NCI-H1417 (cell line): ENCODE data around the gene VPS4B.
"Not testable (repeated sequence)": the region's sequence is repeated elsewhere in the genome, so short reads cannot be mapped to it uniquely, and the experiment has no call there.

Experiments used
- DNase-seq, 3 experiments: peaks; one replicate each; lab custom pipeline; 2025; lab: John Stamatoyannopoulos, UW

Gene VPS4B

DNA sequence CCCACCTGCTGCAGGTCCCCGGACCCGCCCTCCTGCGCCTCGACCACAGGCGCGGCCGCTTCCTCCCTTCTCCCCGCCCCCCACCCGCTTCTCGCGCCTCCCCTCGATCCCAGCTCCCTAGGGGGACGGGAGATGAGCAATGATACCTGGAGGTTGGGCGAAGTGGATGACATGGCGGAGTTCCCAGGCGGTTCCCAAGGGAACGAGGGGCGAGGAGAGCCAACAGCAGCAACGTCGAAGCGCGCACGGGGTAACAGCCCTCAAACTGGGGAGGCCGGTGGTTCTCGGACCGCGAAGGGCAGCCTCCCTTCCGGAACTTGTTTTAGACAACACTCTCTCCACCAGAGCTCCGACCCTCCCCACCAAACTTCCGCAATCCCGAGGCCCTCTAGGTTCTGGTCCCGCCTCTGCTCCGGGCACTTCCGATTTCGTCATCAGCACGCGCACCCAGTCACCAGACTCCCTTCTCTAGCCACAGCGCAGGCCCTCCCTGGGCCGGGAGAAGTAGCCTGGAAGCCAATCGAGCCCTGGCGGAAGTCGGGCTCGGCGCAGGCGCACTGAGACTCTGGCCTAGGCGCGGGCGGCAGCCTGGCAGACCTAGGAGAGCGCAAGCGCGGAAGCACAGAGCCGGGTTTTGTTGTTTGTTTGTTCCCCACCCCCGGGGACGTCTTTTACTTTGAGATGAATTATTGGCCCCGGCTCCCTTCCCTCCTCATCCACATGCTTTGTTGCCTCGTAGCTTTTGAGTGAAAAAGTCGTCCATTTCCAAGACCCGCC lies at the start of gene VPS4B:
VPS4B (minus strand) TSS at position 390 of the 777 bp plus-strand sequence; CDS start at position 173, 217 bp downstream.
- peak; percentile 97 to 100 (median 100) for DNase-seq

DNA sequence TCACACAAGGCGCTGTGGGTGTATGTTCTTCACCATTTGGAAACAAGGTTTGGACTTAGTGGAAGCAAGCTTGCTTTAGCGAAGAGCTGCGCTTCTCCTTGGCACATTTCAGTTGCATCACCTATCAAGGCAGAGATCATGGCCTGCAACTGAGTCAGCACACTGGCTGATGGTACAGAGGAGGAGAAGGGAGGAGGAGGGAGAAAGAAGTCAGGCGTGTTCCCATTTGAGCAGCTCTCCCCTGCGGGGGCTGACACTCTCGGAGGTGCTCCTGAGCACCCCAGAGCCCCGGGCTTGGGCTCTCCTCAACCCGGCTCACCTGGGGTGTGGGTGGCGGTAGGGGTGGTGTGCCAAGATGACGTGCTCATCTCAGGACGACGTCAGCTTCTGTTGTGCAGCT lies 48.5 kb upstream of the VPS4B start:
- DNase-seq: no peak

DNA sequence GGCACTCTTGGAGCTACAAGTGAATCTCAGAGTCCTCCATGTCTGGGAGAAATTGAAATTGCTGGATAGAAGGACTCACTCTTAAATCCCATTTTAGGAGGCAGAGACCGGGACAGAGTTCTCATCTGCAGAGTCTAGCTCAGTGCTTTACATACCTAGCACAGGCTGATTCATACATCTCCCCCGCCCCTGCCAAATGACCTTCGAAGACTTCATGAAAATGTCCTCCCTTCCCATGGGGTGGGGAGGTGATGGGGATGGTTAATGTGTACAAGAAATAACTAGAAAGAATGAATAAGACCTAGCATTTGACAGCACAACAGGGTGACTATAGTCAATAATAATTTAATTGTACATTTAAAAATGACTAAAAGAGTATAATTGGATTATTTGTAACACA lies 46.3 kb upstream of the VPS4B start:
- no peak for DNase-seq

DNA sequence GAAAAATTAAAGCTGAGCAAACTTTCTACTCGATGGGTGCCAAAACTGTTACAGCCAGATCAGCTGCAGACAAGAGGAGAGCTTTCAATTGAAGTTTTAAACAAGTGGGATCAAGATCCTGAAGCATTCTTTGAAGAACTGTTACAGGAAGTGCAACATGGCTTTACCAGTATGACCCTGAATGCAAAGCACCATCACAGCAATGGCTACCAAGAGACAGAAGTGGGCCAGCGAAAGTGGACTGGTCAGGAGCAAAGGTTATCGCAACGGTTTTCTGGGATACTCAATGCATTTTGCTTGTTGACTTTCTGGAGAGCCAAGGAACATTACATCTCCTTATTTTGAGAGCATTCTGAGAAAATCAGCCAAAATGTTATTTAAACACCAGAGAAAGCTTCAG lies 45.4 kb upstream of the VPS4B start:
- DNase-seq: no peak

DNA sequence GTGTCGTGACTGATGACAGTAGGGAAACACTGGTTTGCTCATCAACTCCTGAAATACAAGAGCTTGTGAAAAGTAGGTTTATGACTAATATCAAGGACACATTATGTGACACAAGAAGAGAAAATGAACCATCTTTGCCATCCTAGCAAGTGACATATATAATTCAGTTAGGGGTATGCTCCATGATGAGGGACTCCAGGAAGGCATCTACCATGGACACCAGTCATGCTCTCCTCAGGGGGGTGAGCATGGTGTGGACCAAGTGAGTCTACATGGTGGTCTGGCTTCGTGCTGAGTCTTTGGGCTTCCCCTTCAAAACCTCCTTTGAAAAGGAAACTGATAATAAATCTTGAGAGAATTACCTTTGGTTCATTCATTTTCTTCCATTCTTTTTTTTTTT lies 42.8 kb upstream of the VPS4B start:
- no peak for DNase-seq

DNA sequence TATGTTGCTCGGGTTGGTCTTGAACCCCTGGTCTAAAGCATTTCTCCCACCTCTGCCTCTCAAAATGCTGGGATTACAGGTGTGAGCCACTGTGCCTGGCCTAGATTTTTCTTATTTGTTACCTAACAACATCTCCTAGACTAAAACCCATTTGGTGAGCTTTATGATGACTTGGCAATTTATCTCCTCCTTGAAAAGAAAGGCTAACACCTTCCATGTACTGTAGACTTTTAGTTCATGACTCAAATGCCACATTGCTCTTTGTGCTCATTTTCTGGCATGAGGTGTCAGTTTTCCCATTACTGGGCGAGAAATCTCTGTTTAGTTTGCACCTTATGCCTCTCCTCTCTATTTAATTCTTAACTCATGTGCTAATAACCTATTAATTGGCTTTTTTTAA lies 42.2 kb upstream of the VPS4B start:
- DNase-seq: no peak

DNA sequence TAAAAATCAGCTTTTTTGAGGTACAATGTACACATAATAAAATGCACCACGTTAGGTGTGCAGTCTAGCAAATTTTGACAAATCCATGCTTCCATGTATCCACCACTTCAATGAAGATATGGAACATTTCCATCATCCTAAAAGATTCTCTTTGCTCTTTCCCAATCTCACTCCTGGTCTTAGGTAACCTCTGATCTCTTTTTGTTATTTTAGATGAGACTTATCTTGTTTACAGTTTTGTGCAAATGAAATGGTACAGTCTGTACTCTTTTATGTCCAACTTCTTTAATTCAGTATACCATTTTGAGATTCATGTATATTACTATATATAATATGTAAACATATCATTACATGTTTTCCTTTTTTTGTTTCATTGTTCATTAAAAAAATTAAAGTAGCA lies 38.1 kb upstream of the VPS4B start:
- DNase-seq: no peak

DNA sequence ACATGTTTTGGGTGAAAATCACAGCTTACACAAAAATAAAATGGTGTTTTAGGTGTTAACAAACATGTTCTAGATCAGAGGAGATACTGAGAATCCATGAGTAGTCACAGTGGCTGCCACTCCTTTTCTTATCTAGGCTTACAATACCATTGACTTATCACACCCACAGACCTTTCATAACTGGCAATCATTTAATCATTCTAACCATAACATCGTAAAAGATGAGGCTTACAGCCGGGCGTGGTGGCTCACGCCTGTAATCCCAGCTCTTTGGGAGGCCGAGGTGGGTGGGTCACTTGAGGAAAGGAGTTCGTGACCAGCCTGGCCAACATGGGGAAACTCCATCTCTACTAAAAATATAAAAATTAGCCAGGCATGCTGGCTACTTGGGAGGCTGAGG lies 35.7 kb upstream of the VPS4B start:
- DNase-seq: no peak

DNA sequence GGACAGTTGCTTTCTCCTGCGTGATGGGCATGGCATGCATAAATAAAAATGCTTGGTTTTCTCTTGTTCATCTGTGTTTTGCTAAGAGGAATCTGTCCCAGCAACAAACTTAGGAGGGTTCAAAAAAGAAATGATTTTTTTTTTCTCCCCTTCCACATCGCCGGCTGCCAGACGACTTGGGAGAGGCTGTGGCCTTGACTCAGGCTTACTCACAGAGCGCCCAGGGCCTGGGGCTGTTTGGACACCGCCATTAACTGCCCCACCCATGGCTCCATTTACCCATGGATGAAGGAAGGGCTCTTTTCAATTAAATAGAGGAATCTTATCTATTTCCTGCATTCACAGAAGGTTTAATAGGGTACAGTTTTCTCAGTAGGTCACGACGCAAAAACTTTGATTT lies 32.2 kb upstream of the VPS4B start:
- DNase-seq: no peak

DNA sequence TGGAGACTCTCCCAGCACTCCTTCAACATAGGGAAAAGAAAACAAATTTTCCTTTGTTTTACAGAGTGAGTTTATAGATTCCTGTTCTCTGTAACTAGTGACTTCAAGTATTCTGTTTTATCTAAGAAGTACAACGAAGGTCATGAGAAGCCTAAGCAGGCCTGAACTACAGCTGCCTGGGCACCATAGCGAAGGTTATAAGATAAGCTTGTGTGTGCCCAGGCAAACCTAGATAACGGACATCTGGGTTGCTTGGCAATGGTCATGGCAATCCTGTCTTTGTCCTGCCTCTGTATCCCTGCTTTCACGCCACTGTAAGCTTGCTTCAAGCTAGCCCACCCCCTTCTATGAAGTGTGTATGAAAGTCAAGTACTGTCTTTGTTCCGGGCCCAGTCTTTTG lies 30.5 kb upstream of the VPS4B start:
- not testable (repeated sequence) for DNase-seq

DNA sequence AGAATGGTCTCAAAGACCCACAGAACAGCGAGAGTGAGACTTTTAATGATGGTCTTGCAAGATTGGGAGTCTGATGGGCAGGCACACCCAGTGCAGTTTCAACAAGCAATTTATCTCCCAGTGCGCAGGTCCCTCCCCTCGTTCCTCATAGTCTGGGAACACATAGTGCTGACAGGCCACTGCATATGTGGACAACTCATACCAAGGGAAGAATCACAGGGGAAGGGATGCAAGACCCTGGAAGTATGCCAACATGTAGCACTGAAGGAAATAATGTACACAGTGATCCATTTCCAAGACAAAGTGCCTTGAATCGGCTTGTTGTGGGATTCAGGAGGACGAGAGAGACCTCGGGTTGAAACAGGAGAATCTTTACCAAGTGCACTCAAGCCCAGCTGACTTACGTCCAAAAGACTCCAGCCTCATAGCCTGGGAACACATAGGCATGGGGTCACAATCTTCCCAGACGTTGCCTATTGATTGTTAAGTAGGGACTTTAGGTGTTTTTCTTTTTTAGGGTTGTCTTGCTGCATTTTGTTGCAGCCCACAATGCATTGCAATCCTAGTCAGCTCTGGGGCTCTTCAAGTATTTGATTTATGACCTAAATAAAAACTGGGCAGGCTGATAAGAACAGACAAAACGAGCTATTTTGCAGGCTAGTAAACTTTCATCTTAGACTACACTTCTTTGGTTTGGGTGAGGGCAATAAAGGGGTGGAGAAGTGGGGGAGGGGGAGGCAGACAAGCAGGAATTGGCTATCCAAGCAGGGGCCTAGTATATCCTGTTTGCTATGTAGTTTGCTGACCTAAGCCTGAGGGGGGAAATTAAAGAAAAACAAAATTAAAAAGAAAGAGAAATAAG lies 29.8 kb upstream of the VPS4B start:
- peak in 1 of 3 experiments; percentile 57 for DNase-seq

DNA sequence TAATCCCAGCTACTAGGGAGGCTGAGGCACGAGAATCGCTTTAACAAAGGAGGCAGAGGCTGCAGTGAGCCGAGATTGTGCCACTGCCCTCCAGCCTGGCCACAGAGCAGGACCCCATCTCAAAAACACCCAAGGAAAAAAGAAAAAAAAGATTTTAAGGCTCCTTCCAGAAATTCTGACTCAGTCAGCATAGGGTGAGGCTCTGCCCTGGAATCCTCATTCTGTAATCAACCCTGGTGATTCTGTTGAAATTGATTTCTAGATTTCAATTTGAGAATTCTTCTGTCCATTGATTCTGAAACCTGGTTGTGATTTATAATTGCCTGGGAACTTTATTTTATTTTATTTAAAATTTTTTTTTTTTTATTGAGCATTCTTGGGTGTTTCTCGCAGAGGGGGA lies 27.1 kb upstream of the VPS4B start:
- no peak for DNase-seq

DNA sequence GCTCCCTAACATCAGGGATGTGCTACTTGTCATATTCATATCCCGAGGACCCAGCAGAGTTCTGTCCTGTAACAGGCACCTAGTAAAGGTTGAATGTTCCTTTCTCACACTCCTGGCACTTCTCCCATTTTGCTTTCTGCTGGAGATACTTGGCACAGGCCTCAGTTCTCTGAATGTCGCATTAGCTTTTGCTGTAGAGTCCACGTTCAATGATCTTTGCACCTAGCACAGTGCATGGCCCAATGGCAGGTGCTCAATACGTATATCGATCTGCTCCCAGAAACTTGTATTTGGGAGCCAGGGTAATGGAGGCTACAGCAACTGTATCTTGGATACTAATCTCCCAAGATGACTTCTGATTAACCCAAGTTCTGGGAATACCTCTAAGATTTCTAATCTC lies 24.8 kb upstream of the VPS4B start:
- no peak for DNase-seq

DNA sequence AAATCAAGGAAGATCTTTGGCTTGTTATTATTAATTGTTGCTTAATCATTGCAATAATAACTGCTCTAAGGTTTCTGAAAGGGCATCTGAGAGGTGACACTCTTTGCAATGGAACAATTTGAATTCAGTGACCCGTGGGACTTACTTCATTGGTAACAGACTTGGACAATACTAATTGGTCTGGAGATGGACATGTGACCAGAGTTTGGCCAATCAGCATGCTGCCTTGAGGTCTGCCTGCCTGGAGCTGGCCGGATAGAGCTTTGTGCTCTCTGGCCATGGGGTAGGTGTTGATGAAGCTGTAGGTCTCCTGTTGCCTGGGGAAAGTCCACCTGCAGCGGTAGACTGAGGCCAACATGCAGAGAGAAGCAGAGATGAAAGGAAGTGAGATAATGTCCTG lies 24.0 kb upstream of the VPS4B start:
- DNase-seq: no peak

DNA sequence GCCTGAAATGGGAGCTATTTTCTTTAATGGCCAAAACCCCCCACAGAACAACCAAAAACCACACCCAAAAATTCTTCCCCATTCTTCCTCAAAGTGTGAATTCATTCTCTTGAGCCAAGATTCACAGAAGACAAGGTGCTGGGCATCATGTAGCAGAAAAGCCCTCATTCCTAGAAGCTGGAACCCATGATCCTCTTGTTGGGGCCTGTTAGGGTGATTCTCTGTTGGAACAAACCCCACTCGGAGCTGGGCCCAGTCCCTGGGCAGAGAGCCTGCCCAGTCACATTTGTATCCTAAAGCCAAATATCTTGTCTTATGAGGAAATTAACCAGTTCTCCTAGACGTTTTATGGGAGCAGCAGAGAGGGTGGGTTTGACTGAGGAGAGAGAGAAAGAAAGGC lies 22.8 kb upstream of the VPS4B start:
- DNase-seq: no peak

DNA sequence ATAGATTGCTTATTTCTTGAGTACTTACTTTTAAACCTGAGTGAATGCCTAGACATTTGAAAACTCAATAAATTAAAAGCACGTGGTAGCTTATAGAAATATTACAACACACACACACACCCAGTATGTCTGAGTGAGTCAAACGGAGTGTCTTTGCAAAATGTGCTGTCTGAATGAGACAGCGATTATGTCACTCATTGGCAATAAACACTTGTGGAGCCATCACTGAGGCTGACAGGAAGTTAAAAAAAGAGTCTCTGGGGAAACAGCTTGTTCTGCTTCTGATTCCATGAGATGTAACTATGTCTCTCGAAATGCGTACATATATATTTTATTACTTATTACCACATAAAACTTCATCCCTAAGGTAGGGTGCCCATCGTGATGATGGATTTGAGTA lies 22.3 kb upstream of the VPS4B start:
- DNase-seq: no peak

DNA sequence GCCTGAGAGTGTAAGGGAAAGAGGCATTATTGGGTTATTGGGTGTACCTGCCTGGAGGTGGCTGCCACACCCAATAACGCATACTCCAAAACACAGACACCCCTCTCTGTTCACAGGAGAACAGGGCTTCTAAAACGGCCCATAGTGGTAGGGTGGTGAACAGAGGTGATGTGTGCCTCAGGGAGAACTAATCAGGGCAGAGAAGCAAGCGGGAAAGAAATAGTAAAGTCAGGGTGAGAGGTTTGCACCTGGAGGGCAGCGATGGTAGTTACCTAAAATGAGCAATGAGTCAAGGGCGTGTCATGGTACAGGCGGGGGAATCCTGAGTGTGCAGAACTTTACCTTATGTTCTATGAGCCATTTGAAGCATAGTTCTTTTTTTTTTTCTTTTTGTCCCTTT lies 21.6 kb upstream of the VPS4B start:
- DNase-seq: no peak

DNA sequence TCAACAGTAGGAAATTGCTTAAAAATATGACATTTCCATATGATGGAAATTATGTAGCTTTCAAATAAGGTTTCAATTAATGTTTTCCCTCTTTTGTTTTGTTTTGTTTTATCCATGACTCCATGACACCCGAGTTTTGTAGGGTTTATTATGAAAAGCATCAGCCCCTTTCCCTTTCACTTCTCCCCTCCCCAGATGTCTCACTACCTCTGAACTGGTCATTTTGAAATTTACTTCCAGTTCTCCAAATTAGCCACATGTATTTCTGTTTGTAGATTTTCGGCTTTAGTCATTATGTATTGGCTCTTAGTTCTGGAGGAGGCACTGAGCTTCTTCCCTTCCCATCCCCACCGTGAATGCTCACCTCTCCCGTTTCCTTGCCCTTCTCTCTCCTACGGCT lies 18.6 kb upstream of the VPS4B start:
- no peak for DNase-seq

DNA sequence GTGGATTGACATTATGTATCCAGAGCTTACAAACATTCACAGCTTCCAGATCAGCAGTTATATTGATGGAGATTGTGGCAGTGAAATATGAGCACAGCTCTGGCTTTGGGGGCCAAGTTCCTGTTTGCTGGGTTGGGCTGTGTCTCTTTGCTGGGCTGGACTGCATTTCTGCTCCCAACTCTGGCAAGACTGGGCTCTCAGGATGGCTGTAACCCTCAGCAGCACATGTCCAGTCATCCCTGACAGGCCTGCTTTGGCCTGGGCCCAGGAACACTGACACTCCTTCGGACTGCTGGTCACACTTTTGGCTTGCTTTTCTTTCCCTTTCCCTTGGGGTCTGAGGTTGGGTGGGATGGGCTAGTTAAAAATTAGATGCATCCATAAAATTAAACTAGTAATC lies 17.9 kb upstream of the VPS4B start:
- DNase-seq: no peak

DNA sequence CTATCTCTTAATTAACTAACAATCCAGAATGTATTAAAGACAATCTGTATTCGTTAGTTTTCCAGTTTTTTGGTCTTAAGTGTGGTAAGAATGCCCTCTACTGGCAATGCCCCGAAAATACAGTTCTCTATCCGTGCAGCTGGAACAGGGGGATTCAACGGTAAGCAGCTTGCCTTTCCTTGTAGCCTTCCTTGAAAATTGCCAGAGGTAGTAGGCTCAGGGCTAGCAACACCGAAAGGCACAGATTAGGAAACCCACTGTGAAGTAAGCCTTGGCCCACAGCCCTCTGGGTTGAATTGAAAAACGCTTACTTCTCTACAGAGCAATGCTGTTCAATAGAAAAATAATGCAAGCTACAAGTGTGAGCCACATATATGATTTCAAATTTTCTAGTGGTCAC lies 17.1 kb upstream of the VPS4B start:
- DNase-seq: peak; percentile 46 to 91 (median 66)

DNA sequence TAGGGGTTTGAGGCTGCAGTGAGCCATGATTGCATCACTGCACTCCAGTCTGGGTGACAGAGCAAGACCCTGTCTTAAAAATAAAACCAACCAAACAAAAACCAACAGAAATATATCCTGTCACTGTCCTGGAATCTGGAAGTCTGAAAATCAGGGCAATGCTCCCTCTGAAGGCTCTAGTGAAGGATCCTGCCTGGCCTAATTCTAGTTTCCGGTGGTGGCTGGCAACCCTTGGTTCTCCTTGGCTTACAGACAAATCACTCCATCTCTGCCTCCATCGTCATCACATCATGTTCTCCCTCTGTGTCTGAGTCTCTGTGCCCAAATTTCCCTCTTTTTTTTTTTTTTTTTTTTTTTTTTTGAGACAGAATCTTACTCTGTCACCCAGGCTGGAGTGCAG lies 15.9 kb upstream of the VPS4B start:
- no peak for DNase-seq

DNA sequence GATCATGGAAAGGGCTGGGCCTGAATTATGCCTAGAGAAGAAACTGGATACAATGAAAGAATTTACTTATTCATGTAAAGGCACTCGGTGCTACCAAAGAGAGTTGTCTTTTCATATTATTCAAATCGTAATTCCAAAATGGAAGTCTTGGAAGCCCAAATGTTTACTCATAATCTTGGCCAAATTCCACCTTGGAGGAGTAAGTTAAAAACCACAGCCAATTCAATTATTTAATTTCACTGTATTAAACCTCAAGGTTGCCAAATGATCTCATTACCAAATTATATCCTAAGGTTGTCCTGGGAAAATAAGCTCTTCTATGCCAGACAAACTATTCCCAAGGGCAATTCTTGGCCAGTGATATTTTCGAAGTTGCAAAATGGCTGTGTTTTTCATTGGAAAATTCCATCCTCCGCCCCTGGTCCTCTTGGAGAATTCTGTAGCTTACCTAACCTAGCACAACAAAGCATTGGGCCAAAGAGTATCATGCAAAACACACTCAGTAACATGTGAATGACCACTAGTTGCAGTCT lies 11.1 kb upstream of the VPS4B start:
- DNase-seq: no peak

DNA sequence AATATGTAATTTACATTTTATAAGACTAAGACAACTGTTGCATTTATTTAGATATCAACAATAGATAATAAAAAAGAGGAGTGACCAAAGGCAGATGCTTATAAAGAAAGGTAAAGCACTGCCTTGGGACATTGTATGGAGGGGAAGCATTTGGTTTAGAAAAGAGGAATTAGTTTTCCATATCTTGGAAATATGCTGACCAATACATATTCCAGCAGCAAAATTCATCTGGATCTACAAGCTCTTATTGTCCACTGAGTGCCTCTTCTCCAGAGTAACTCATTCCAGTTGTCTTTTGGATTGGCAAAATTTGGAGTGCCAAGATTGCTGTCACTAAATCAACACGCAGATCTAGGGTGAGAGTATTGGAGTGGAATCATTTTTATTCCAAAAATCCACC lies 8.9 kb upstream of the VPS4B start:
- DNase-seq: no peak
